Activated CD8-positive, alpha-beta memory T cell treated with anti-CD3 and anti-CD28 coated beads for 1 hour (primary cell): Measurements from ENCODE around the gene ATXN2L.
"Not testable (repeated sequence)": the region's sequence is repeated elsewhere in the genome, so short reads cannot be mapped to it uniquely, and the experiment has no call there.

Experiments used
- DNase-seq, 2 donors: peaks; one replicate each; pipeline ENCODE4 v3.0.0-alpha.2; 2020; ENCODE audit warnings: low read depth in 1 of 2; ENCODE audit errors: extremely low read depth in 1 of 2

ATXN2L gene

DNA sequence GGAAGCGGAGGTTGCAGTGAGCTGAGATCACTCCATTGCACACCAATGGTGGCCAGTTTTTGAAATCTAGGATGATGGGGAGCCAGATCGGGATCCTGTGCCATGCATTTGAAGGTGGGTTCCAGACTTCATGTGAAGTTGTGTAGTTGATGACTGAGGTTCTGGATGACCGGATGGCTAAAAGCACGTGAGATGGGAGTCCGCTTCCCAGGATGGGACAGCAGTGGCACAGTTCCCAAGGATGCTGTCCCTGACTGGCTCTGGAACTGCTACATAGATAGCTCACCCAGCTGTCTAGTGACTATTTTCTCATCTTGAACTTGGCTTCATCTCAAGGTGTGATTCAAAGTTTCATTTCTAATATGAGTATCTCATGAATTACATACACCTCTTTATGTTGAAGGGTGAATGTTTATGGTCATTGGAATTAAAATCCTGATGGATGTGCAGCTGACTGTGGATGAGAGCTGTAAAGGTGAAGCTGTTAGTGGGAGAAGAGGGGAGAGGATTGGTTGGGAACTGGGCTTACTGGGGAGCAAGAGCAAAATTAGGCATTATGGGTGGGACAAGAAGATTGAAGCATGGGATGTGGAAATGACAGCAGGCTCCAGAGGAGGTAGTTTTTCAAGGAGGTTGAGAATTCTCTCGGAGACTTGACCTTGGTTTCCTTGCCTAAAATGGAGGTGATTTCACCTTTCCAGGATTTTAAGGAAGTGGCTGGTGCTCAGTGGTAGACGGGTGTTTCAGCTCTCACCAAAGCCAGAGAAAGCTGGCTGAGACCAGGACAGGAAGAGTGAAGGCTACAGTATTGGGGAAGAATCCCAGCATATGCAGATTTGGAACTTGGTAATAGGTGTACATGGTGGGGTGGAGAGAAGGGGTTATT lies 15.1 kb downstream of the ATXN2L start:
- DNase-seq: no peak

DNA sequence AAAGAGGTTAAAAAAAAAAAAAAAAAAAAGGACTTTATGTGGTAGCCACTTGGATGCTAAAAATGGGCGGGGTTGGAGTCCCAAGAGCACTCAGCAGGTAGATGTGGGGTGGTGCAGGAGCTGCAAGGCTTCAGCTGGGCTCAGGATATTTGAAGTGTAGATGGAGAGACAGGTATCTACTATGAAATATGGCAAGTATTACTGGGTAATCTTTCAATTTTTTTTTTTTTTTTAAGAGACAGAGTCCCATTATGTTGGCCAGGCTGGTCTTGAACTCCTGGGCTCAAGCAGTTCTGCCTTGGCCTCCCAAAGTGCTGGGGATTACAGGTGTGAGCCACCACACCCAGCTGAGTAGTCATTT lies 15.7 kb downstream of the ATXN2L start:
- DNase-seq: no peak

DNA sequence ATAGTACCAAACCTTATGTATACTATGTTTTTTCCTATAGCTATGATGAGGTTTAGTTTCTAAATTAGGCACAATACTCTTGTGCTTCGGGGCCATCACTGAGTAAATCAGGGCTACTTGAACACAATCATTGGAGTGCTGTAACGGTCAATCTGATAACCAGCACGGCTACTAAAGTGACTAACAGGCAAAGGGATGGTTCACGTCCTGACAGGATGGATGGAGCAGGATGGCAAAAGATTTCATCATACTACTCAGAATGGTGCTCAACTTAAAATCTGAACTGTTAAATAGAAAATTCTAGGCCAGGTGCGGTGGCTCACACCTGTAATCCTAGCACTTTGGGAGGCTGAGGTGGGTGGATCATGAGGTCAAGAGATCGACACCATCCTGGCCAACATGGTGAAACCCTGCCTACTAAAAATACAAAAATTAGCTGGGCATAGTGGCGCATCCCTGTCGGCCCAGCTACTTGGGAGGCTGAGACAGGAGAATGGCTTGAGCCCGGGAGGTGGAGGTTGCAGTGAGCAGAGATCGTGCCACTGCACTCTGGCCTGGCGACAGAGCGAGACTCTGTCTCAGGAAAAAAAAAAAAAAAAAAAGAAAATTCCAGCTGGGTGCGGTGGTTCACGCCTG lies 16.3 kb downstream of the ATXN2L start:
- DNase-seq: no peak

DNA sequence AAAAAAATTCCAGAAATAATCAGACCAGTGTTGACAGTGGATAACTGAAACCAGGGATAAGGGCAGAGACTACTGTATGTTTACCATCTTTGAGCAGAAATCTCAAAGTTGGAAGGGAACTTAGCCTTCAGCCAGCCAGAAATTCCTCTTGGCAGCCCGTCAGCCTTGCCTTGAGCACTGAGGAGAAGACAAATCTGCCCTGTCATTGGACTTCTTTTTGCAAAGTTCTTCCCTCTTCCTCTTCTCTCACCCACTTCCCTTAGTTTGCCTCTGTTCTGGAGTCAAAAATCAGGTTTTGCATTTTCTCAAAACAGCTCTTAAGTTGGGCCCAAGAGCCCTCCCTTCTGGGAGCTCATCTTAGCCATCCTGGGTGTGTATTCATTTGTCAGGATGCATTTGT lies 17.1 kb downstream of the ATXN2L start:
- no peak for DNase-seq

DNA sequence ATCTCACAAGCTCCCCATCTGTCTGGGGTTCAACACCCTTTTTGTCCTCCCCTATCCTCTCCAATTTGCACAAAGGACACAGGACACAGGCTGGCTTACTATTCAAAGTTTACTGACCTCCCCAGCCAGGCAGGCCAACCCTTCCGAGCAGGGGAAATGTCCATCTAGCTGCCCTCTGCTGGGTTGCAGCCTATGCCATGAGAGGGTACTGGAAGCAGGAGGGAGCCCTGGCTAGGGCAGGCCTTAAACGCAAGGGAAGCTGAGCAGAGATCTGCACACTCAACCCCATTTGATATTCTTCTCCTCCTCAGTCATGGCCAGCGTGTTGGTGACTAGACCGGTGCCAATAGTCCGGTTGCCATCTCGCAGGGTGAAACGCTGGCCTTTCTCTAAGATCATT lies 19.9 kb downstream of the ATXN2L start:
- DNase-seq: no peak

DNA sequence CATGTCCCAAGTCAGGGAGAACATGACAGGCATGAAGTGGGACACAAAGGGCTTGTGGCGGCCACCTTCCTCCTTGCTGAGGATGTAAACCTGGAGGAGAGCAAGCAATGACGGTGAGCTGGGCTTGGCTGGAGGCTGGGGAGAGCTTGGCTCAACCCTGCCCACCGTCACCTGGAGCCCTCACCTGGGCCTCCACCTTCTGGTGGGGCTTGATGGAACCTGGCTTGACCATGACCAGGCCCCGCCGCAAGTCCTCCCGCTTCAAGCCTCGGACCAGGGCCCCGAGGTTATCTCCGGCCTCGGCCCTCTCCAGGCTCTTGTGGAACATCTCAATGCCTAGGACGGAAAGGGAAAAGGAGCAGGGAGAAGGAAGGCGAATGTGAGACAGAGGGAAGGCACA lies 21.0 kb downstream of the ATXN2L start:
- DNase-seq: no peak

DNA sequence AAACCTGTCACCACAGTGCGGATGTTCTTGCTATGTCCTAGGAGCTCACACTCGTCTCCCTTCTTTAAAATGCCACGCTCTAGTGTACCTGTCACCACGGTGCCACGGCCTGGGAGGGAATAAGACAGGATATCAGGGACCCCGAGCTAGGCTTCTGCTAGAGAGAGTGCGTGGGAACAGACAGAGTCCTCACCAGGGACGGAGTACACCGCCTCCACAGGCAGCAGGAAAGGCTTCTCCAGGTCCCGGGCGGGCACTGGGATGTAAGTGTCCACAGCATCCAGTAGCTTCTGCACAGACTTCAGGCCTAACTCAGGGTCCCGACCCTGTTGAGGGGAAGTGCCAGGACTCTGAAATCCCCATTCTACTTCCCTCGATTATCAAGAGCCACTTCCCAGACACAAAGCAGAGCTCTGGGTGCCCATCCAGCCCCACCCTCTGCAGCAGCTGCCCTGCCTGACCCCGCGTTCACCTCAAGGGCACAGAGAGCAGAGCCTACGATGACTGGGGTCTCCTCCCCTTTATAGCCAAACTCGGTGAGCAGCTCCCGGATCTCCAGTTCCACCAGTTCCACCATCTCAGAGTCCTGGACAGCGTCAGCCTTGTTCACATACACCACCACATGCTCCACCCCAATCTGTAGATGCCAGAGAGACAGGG lies 21.6 kb downstream of the ATXN2L start:
- DNase-seq: no peak

DNA sequence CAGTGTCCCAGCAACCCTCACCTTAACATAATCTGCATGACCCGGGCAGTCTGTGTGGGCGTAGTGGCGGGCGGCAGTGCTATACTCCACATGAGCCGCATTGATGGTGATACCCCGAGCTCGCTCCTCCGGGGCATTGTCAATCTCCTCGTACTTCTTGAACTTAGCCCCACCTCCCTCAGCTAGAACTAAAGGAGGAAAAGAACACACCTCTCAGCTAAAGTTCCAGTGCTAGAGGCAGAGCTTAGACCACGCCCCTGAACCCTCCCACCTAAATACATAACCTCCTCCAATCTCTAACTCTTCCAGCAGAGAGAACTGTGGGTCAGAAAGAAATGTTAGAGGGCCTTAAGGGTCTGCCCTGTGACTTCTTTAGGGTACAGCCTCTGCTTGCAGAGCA lies 22.5 kb downstream of the ATXN2L start:
- DNase-seq: no peak

DNA sequence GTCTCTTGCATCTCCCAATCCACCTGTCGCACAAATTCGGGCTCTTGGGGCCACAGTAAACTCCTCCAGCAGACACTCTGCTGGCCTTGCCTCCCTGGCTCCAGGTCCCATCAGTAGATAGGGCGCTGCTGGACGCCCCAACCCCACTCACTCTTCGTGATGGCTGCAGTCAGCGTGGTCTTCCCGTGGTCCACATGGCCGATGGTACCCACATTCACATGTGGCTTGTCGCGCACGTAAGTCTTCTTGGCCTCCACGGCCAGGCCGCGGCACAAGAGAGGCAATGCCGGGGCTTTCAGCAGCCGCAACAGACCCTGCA lies 22.9 kb downstream of the ATXN2L start:
- no peak for DNase-seq

DNA sequence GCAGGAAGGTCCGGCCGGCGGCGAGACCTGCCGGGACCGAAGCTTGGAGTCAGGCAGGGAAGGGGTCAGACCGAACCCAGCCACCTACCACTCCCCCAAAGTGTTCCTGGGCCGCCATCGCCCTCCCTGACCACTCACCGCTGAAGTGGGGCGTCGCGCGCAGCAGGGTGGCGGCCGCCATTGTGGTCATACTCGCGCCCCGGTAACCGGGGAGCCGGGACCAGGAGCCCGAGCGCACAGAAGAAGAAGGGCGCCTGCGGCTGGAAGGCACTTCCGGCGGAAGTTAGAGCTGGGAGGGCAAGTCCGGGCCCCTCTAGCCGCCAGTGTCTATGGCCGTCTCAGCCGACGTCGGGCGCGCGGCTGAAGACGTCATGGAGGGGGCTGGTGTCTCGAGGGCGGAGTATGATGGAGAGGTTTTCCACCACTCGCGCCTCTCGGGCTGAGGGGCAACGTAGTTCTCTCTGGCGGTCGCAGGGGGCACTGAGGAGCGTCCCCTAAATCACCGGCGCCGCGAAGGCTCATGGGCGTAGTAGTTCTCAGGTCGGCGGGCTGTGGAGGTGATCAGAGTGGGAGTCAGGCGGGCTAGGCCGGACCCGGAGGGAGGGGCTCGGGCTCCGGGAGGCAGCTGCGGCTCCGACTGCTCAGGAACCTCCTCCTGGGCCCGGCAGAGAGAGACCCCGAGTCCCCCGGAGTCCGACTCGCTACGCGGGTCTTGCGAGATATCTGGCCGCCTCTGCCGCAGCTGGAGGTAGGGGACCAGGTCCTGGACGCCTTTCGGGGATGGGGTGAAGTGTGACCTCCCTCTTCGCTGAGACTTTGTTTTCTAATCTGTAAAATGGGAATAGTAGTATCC lies 23.5 kb downstream of the ATXN2L start, which contains the start of gene TUFM:
TUFM (minus strand) TSS at position 269 of the 853 bp plus-strand sequence; CDS start at position 190, 79 bp downstream.
- peak; percentile 93 to 95 for DNase-seq

DNA sequence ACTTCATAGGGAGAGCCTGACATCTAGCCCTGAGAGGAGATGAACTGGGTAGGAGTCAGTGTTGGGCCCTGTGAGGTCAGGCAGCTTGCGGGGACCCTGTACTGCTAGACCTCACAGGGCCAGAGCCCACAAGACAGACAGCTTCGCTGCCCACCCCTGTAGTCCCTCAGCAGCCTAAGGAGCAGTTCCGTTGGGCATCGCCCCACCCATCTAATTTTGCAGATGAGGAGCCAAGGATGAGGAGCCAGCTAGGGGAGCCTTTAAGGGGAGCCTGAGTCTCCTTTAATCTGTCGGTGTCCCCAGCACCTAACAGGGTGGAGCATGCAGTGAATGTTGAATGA lies 24.1 kb downstream of the ATXN2L start:
- DNase-seq: no peak

DNA sequence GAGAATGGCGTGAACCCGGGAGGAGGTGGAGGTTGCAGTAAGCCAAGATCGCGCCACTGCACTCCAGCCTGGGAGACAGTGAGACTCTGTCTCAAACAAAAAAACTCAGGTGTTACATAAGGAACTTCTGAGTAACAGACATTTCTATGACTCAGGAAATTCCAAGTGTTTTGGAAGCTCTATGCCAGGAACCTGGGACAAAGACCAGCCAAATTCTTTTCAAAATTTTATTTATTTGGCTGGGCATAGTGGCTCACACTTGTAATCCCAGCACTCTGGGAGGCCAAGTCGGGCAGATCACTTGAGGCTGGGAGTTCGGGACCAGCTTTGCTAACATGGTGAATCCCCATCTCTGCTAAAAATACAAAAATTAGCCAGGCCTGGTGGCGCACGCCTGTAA lies 35.6 kb downstream of the ATXN2L start:
- DNase-seq: no peak

DNA sequence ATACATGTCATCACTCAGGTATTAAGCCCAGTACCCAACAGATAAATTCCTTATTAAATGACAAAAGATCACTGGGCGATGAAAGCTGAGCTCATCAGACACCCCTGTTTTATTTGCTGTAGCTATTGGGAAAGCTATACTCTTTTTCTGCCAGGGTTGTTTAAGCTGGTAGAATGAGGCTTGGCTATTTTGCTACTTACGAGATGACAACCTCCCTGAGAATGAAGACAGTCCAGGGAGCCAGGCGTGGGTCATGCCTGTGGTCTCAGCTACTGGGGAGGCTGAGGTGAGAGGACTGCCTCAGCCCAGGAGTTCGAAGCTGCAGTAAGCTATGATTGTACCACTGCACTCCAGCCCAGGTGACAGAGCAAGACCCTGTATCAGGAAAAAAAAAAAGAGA lies 36.5 kb downstream of the ATXN2L start:
- no peak for DNase-seq

DNA sequence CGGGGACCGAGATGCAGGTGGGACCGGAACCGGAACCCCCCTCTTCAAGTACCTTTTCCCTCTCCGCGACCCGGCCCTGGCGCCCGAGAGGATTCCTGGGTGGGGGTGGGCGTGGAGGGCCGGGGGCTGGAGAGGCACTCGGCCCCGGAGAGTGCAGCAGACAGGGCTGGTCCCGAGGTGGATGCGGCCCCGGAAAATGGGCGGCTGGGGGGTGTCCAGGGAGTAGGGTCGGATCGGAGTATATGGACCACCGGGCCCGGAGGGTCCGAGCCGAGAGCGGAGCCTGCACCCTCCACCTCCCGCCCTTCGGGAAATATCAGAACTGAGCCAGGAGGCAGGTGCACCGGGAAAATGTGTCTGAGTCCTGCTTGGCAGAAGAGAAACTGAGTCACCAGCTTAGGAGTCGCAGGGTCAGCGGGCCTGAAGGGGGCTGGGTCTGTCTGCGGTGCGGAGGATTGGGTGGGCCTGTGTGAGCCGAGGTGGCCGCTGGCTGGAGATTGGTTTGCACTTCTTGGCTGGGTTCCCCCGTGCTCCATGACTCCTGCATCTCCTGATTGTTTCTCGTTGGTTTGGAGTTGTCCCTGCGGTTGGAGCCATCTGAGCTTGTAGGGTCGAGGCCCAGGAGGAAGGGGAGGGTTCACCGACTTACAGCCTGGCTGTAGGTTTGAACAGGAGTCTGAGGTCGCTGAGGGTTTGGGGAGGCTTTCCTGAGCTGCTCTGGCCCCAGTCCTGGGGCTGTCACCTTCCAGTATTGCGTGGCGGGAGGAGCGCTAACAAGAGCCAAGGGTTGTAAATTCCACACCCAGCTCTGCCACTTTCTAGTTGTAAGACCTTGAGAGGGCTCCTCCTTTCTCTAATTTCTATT lies 41.4 kb downstream of the ATXN2L start:
- DNase-seq: no peak

DNA sequence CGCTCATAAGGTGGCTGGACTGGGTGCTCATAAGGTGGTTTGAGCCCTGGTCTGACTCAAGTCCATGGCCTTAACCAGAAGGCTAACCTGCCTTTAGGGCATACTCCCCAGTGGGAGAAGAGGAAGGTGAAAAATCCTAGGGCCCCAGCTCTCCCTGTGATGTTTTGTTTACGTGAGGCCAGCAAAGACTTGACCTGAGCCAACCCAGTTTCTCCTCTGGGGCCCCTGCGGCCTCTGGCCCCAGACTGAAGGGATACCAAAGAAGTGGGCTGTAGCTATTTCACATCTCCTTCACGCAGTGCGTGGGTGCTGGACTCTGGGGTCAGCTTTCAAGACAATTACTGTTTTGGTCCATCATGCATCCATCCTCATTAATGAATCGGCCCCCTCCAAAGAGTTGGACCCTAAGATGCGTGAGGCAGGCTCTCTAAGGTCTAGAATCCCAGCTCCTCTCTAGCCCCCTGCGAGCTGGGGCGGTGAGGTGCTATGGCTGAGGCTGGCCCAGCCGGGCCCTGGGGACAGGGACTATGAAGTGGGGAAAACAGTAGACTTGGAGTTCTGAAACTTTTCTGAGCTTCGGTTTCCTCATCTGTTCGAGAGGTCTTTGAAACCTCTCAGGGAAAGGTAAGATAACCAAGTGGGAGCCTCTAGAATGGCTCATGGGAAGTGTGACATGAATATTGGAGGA lies 42.3 kb downstream of the ATXN2L start:
- DNase-seq: no peak

DNA sequence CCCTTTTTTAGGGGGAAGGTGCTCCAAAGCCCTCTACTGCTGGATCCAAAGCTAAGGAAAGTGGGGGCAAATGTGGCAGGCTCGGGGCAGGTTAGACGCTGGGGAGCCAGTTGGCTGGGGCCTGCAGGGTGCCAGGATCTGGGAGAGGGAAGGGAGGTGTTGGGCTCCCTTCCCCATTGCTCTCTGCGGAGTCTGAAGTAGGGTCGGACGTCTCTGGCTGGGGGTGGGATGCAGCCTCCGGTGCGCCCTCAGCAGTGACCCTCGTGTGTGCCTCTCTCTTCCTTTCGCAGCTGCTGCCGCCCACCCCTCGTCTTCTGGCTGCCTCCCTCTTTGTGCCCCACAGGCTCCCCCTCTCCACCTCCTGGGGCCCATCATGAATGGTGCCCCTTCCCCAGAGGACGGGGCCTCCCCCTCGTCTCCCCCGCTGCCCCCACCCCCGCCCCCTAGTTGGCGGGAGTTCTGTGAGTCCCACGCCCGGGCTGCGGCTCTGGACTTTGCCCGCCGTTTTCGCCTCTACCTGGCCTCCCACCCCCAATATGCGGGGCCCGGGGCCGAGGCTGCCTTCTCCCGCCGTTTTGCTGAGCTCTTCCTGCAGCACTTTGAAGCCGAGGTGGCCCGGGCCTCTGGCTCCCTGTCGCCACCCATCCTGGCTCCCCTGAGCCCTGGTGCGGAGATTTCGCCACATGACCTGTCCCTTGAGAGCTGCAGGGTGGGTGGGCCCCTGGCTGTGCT lies 43.1 kb downstream of the ATXN2L start:
- DNase-seq: no peak

DNA sequence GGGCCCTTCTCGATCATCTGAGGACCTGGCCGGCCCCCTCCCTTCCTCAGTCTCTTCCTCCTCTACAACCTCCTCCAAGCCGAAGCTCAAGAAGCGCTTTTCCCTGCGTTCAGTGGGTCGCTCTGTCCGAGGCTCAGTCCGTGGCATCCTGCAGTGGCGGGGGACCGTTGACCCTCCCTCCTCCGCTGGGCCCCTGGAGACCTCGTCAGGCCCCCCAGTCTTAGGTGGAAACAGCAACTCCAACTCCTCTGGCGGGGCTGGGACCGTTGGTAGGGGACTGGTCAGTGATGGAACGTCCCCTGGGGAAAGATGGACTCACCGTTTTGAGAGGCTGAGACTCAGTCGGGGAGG lies 43.6 kb downstream of the ATXN2L start:
- no peak for DNase-seq

DNA sequence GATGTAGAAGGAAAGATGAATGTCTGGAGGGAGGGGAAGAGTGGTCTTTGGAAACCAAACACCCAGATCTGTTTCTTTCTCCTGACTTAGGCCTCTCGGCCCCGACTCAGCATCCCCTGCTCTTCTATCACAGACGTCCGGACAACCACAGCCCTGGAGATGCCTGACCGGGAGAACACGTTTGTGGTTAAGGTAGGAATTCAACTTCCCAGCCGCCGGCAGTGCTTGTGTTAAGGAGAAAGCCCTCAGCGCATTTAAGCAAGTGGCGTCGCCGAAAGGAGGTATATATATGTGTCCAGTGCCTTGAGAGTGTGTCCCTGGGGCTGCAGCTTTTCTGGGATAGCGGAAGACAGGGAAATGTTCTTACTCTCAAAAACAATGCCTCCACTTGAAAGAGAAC lies 44.4 kb downstream of the ATXN2L start:
- DNase-seq: no peak

DNA sequence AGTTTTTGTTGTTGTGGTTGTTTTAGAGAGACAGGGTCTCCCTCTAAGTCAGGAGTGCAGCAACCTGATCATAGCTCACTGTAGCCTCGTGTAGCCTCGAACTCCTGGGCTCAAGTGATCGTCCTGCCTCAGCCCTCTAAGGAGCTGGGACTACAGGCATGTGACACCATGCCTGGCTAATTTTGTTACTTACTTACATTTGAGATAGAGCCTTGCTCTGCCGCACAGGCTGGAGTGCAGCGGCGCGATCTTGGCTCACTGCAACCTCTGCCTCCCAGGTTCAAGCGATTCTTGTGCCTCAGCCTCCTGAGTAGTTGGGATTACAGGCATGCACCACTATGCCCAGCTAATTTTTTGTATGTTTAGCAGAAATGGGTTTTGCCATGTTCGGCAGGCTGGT lies 44.8 kb downstream of the ATXN2L start:
- not testable (repeated sequence) for DNase-seq
